Activated T-helper 1 cell treated with anti-CD3 and anti-CD28 coated beads, Interleukin-2, amount 50 U/mL, for 16 hours (primary cell): ENCODE data around the gene TNFAIP8L2.

Experiments
- DNase-seq, 2 donors: peaks; one replicate each; pipeline ENCODE4 v3.0.0-alpha.2; 2020; ENCODE audit warnings: low read depth in 1 of 2, low spot score in 1 of 2

The TNFAIP8L2 gene

DNA sequence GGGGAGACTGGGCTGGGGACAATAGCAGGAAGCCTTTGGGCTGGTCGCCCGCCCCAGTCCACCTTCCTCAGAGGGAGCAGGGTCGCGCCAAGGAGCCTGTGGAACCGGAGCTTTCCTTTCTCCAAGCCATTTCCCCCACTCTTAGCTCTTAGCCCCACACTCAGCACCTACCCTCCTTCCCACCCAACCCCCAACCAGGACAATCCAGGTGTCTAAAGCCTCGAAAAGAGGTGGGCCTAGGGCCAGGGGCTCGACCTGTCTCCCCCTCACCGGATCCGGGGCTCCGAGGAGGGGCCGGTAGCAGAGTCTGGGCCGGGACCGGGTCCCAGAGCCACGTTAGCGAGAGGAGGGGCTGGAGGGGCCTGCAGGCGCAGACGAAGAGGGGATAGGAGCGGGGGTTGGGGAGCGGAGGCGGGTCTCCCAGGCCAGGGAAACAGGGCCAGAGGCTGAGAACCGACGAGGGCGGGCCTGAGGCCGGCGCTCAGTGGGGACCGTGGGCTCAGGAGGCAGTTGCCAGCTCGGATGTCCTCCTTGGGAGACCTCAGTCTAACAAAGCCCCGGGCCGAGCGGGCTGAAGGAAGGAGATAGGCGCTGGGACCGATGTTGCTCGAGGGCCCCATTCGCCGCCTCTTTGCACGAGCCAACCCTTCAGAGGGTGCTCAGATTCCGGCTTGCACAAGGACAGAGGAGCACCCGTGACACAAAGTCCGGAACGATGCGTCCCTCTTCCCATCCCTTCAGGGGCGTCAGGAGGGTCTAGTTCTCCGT lies 11.0 kb upstream of the TNFAIP8L2 start:
- DNase-seq, result no peak

DNA sequence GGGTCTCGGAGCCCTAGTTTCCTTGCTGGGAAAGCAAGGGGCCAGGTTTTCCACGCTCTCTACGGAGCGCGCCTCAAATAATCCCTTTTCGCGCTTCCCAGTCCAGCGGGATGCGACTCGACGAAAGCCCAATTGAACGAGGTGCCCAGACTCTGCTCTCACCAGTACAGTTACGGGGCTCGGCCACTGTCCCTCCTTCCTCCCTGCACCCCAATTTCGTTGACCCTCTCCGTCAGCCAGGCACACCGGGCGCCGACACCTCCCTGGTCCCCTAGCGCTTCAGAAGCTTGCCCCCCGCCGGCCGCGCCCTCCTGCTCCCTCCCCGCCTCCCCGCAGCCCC lies 10.4 kb upstream of the TNFAIP8L2 start:
- no peak for DNase-seq

DNA sequence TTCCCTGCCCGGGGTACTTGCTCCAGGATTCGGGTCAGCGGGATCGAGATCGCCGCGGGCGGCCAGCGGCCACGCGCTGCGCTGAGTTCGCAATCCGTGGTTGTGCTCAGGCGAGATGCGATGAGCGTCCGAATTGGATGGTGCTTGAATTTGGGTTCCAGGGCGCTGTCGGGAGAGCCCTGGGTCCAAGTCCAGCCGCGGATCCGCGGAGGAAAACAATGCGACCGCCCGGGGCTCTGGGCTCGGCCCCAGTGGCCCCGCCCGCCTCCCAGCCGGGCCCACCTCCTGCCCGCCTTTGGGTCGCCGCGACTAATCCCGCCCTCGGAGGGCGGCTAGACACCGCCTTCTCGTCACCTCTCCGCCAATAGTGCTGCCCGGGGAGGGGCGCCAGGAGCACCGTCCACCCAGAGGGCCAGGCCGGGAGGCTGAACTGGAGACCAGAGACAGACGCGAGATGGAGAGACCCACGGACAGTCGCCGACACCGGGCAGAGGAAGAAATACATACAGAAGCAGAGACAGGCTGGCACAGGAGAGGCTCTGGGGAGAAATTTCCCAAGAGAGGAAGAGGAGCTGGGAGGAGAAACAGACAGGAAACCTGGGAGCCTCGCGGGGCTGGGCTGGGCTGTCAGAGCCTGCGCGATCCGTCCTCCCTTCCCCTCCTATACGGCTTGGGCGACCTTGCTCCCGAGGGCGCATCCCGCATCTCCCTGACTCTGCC lies 9.9 kb upstream of the TNFAIP8L2 start, which contains the start of gene SEMA6C:
Gene SEMA6C (minus strand): TSS at position 220 of the 720 bp plus-strand sequence. CDS start 4,010 bp downstream, outside the sequence.
- DNase-seq, result peak; percentile 65 to 81

DNA sequence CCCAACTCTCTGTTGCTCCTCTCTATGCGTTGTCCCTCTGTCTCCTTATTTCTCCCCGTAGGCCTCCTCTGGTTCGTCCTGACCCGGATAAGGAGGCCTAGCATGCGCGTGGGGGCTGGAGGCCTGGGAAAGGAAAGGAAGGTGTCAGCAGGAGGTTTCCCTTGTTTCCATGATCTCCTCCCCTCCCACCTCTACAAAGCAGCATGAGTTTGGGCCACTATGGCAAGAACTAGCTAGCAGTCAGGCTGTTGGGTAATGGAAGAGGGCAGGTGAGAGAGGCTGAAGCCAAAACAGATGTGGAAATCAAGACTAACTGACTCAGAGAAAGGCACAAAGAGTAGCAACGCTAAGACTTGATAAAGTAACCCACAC lies 9.3 kb upstream of the TNFAIP8L2 start:
- no peak for DNase-seq

DNA sequence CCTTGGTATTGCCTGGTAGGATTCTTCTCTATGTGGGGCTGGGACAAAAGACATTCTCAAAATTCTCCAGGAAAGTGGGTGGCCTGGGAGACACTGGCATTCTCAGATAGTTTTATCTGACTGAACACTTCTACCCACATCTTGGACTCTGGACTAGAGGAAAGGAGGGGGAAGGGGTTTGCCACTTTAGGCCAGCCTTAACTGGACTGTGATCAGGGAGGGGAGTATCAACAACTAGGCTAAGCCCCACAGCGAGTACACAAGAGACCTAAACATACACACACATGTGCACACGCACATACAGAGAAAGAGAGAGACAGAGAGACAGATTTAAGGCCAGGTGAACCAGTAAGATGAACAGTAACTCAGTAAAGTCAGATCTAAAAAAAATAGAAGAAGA lies 8.8 kb upstream of the TNFAIP8L2 start:
- DNase-seq, result no peak

DNA sequence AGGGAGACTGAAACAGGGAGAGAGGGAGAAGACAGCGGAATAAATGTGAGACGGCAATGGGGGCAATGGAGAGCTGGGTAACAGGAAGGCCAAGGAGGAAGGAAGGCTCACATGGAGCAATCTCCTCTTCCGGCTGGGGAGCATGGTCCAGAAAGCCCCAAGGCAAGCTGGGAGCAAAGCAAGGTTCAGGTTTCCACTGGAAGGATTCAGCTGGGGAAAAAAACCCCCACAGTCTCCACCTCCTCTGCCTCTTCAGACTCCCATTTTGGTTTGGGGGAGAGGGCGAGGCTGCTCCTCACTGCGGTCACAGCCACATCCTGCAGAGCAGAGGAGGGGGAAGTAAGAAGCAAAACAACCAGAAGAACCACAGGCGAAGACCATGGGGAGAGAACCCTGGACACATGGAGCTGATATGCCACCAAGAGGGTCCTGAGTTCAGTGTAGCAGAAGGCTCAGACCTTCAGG lies 650 bp downstream of the TNFAIP8L2 start:
- peak; percentile 33 to 38 for DNase-seq

DNA sequence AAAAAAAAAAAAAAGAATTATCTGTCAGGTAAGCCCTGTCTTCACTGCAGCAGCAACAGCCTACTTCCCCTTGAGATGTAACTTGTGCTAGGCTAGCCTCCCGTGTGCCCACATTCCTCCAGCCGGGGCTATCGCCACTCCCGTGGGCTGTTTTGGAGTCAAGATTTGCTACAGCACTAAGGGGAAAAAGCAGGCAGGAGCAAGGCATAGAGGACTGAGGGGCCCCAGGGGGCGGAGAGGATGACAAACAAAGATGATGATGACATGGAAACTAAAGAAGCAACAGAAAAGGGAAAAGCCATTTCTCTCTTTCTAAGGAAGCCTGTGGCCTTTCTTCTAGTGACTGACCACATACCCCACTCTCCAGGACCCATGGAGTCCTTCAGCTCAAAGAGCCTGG lies 1.9 kb downstream of the TNFAIP8L2 start:
- no peak for DNase-seq

DNA sequence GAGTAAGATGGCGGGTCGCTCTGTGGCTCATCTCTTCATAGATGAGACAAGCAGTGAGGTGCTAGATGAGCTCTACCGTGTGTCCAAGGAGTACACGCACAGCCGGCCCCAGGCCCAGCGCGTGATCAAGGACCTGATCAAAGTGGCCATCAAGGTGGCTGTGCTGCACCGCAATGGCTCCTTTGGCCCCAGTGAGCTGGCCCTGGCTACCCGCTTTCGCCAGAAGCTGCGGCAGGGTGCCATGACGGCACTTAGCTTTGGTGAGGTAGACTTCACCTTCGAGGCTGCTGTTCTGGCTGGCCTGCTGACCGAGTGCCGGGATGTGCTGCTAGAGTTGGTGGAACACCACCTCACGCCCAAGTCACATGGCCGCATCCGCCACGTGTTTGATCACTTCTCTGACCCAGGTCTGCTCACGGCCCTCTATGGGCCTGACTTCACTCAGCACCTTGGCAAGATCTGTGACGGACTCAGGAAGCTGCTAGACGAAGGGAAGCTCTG lies 2.4 kb downstream of the TNFAIP8L2 start:
- DNase-seq, result no peak

DNA sequence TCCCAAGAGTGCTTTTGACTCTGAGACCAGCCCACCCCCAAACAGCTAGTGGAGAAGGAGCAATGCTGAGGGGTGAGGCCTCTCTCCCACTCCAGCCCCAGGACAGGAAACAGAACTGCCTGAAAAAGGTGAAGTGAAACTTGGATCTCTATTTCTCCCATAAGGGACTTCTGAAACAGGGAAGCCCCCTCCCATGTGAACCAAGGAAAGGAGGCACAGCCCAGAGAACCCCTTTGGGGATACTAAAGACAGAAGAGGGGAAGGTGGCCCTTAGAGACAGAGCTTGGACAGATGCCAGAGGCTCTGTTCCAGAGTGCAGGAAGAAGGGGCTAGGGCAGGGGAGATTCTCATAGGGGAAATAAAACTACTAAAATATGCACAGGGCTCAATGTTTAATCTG lies 2.9 kb downstream of the TNFAIP8L2 start:
- no peak for DNase-seq

DNA sequence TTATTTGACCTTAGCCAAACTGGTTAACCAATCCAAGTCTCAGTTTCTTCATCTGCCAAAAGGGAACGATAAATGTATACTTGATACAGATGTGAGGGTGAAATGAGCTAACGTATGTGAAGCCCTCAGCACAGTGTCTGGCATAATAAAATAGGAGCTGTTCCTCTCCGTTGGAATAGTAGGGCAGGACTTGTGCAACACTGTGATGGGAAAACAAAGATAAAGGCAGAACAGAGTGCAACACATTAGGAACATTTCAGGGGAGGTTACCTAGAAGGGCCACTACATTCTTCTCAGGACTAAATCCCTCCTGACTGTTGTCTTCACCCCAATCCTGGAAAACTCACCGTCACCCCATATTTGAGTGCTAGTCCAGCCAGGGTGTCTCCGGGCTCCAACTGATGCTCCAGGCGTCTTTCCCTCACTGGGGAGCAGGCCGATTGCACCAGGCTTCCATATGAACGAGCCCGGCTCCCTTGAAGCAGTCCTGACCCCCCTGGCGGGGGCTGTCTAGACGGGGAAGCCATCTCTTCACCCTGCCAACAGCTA lies 8.4 kb downstream of the TNFAIP8L2 start:
- DNase-seq, result no peak

DNA sequence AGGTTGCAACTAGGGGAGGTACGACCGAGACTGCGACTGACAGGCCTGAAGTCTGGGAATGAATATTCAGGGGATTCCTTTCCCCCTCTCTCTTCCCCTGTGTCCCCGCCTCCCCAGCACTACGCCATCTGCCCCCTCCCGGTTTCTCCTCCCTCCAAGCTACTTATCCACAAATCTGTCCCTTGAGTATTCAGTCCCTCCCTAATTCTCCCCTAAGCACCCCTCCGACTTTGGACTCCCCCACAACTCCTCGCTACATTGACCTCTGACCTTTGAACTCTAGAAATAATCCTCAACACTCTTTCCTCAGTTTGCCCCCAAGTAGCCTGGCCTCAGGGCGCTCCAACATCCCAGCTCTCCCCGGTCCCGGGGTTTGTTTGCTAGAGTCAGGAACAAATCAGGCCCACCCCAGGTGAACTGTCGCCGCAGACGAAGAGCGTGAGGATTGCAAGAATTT lies 8.9 kb downstream of the TNFAIP8L2 start:
- no peak for DNase-seq

DNA sequence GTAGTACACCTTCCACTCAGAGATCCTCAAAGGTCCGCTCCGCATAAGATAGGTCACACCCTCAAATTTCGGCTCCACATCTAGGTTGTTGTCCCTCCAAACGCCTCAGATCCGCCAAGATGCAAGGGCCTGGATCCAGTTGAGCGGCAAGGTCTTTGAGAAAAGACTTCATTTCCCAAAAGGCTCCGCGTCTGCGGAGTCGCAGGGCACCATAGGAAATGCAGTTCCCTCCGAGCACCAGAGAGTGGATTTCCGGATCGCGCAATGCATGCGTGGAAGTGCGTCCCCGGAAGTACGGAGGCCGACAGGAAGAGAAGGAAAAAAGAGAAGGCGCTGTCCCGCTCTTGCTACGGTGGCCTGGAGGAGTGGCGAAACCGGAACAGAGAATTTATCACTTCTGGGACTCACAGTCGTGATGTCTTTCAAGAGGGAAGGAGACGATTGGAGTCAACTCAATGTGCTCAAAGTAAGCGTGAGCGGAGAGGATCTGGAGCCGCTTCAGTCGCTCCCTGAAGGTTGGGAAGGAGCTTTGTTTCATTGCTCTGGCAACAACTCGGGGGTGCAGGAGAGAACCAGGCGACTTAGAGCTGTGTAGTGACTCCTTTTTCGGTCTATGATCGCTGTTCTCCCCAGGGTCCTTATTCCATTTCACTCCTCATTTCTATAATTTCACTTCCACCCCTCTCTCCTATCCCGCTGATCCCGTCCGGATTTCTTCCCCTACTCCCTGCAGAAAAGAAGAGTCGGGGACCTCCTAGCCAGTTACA lies 9.5 kb downstream of the TNFAIP8L2 start, which contains the start of the genes LYSMD1 and SCNM1:
Gene LYSMD1 (minus strand): TSS at position 165 of the 767 bp plus-strand sequence. CDS start 644 bp downstream, outside the sequence.
Gene SCNM1 (plus strand): TSS at position 407 of the 767 bp plus-strand sequence. CDS start 9 bp downstream, at position 416.
- peak; percentile 91 to 92 for DNase-seq

DNA sequence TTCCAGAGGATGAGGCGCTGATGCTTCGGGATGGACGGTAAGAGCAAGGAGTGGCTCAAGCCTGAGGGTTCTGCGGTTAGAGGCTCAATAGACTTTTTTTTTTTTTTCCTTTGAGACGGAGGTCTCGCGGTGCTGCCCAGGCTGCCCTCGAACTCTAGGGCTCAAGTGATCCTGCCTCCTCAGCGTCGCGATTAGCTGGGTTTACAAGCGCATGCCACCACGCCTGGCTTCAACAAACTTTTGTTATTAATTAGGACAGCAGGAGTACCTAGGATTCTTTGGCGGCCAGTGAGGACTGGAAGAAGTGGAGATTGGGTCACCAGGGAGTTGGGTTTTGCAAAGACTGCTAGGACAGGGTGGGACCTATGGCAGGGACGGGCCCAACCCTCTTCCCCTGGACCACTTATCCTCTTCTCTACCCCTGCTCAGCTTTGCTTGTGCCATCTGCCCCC lies 10.1 kb downstream of the TNFAIP8L2 start:
- DNase-seq, result no peak

DNA sequence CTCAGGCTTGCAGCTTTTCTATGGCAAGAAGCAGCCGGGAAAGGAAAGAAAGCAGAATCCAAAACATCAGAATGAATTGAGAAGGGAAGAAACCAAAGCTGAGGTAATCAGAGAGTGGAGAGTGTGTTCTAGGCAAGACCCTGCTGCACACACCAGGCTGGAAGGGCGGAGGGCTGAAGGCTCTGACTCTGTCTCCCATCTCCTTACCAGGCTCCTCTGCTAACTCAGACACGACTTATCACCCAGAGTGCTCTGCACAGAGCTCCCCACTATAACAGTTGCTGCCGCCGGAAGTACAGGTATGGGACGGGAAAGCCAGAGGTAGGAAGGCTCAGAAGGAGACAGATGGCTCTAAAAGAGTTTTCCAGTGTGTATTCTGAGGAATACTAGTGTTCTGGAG lies 10.7 kb downstream of the TNFAIP8L2 start:
- no peak for DNase-seq

DNA sequence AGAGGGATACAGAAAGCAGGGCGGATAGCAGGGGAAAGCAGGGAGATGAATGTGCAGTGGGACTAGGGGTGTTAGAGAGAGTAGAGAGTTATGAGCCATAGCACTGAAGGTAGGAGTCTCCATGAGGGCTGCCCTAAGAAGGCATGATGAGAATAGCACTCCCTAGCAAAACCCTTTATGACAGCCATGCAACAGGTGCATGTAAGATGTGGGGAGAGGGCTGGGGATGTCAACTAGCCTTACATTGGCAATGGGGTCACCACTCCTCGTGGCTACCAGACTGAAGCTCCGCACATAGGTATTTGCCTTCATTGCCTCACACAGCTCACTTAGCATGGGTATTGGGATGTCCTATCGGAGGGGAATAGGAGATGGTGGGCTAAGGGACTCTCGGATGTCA lies 14.7 kb downstream of the TNFAIP8L2 start:
- no peak for DNase-seq

DNA sequence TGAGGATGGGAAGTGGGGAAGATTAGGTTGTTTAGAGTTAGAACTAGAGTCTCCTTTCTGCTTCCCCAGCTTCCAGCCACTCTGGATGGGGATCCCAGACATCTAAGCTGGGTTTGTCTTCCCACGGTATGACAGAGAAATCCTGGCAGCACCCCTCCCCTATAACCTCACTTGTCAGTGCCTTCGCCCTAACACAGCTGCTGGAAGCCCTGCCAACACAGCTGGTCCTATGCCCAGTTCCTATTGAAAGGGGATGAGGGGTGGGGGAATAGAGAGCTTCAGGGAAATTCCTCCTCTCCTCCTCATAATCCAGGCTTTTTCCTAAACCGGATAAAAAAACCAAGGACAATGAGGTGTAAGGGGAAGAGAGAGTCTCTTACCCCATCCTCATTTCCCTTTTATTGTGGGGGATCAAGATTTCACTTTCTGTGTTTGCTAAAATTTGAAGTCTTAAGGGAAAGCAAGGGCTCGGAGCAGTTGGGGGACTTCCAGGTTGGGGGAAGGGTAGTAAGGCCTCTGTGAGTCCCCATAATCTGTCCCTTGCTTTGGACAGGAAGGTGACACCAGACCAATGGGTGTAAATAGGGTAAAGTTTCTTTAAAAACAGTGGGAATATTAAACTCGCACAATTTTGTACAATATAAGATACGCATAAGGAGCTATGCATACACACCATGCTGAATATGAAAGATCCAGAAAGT lies 18.7 kb downstream of the TNFAIP8L2 start:
- no peak for DNase-seq

DNA sequence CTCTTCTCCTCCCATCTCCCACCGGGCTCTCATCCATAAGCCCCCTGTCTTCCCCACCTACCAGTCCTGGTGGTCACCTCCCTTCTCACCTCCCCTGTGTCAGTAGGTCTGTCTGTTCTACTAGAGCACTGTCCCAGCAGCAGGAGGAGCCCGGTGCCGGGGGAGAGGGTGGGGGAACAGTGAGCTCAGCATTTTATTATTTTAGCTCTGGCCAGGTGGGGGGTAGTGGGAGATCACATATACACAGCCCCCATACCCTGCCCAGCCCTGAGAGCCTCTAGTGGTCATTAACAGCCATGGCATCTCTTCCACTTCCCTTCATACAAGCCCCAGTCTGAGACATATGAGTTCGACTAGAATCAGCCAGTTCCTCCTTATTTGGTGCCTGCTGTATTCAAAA lies 19.4 kb downstream of the TNFAIP8L2 start, which contains the start of gene TMOD4:
Gene TMOD4 (minus strand): TSS at position 119 of the 400 bp plus-strand sequence. CDS start 1,106 bp downstream, outside the sequence.
- no peak for DNase-seq

DNA sequence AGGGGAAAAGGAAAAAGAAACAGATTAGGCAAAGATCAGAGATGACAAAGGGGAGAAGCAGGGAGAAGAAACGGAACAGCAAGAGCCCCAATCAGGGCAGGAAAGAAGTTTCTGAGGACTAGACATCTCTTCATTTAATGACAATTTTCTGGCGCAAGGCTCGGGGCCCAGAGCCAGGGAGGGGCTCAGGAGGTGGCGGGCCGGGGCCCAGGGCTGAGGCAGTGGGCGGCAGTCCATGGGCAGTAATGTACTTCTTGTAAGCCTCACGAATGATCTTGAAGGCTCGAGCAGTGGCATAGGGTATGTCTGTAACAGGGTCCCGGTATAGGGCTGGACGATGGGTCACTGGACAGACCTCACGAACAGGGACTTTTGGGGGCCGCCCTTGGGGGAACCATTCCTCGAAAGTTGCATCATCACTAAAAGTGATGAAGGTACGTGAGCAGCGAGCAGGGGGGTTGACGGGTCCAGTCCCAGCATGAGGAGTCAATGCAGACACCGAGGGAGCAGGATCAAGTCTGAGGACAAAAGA lies 20.1 kb downstream of the TNFAIP8L2 start:
- DNase-seq, result no peak

DNA sequence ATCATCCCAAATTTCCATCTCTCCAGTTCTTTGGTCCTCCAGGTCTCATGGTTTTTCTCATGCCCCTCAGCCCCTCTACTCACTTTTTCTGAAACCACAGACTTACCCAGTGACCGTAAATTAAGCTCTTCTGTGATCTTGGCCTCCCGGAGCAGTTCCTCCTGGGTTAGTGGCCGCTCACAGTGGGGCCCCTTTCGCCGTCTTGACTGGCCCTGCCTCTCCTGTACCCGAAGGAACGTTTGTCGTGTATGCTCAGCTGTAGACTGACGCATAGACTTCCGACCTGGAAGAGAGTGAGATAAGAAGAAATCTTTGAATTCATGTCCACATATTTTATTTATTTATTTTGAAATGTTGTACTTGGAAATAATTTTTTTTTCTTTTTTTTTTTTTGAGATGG lies 27.8 kb downstream of the TNFAIP8L2 start:
- DNase-seq, result no peak

DNA sequence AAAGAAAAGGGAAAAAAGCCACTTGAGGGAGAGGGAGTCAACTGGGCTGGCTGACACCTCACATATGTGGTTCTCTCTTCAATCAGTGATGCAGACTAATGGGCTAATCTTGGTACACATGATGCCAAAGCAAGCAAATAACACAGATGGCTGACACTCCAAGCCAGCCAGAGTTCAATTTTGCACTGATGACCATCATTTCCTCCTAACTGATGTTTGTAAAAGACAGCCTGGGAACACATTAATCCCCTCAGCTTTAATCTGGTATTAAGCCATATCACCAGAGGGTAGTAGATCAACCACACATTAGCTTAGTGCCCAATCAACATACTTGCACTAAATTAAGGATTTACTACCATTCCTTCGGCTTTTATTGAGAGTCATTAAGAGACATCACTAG lies 30.8 kb downstream of the TNFAIP8L2 start:
- DNase-seq, result no peak
